A549 treated with Hydrocortisone at 1 μM for 4 hours (cell line): ENCODE data around the gene GPR85. TPM values are rescaled to one million over a fixed set of nuclear protein-coding genes. Genes with fewer than 3 reads are reported as not detected.

Experiments
- total RNA-seq: library from RNA; stranded (reverse); fragments of 200-300 nt; extraction: Qiagen RNA extraction; gene quantifications from 5 replicates; pipeline ENCODE4 v1.2.3, GENCODE V29; 2022

The GPR85 gene, protein sequence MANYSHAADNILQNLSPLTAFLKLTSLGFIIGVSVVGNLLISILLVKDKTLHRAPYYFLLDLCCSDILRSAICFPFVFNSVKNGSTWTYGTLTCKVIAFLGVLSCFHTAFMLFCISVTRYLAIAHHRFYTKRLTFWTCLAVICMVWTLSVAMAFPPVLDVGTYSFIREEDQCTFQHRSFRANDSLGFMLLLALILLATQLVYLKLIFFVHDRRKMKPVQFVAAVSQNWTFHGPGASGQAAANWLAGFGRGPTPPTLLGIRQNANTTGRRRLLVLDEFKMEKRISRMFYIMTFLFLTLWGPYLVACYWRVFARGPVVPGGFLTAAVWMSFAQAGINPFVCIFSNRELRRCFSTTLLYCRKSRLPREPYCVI
- total RNA-seq = not detected in 5 replicates

GRCh38 chr7:113086431-113086888 lies at the start of gene GPR85:
Gene GPR85, minus strand, starts transcription at chr7:113086827. Its CDS starts 2,106 bp downstream, at chr7:113084721.

GRCh38 chr7:113118074-113118959 lies 31.7 kb upstream of the GPR85 start, which contains the start of gene SMIM30:
Gene SMIM30, minus strand, starts transcription at chr7:113118554. Its CDS starts 976 bp downstream, at chr7:113117578.

Other genes with a start within 250 kb of the GPR85 start
- gene SMIM30, start 31.7 kb upstream of the GPR85 start, total RNA-seq = 29.3 to 41.5 TPM (median 33.6 TPM) in 5 replicates